ENCODE results near the gene RBM20. TPM values are rescaled to one million over a fixed set of nuclear protein-coding genes. Genes with fewer than 3 reads are reported as not detected.

The RBM20 gene
- total RNA-seq, 1 experiment from 2014 or later = 0.11 TPM

GRCh38 chr10:110695539-110695886, 51.4 kb downstream of the RBM20 start:
- intact Hi-C loops (cut with micrococcal nuclease; ENCODE audit: unreplicated experiment) = no loop called here
- no peaks in the 10 kb centered on the region for H3K79me2 ChIP-seq (ENCODE audit: low read depth)
- no peak overlapping the region for H2AFZ ChIP-seq
- H3K9me2 ChIP-seq (ENCODE audit: insufficient read depth) = no peaks in the 10 kb centered on the region
- no peak overlapping the region for H3K4me2 ChIP-seq
- no peaks in the 10 kb centered on the region for H3K9me3 ChIP-seq (ENCODE audit: insufficient read depth, low read depth)
- H3F3A ChIP-seq (ENCODE audit: insufficient read depth, low read depth) = no peaks in the 10 kb centered on the region
- BruUV-seq (replicated peaks) = no TSS peak
- H3K36me3 ChIP-seq (ENCODE audit: low read depth) = no peaks in the 10 kb centered on the region
- TF ChIP-seq CTCF (conservative IDR thresholded peaks at IDR 0.05) (no peak), EZH2 (IDR thresholded peaks at IDR 0.05; ENCODE audit: low read depth) (no peak)
- H3K27me3 ChIP-seq (ENCODE audit: insufficient read depth, low read depth) = no peaks in the 10 kb centered on the region
- CTCF ChIA-PET = no interaction called here
- POLR2A ChIA-PET (ENCODE audit: unreplicated experiment) = no interaction called here
- no peaks in the 10 kb centered on the region for H3K4me1 ChIP-seq (replicated peaks; ENCODE audit: insufficient read depth)
- H3K27ac ChIP-seq = no peak overlapping the region
- no peaks in the 10 kb centered on the region for H4K20me1 ChIP-seq (ENCODE audit: insufficient read depth)
- no peak for DNase-seq
- H3K4me3 ChIP-seq = no peak overlapping the region

- Histone ChIP-seq H3K4me1 (replicated peaks; ENCODE audit: insufficient read depth) (no peaks in the 10 kb centered on the region), H4K20me1 (ENCODE audit: insufficient read depth) (no peaks in the 10 kb centered on the region), H3K4me3 (no peak overlapping the region), H3K27me3 (ENCODE audit: insufficient read depth, low read depth) (no peaks in the 10 kb centered on the region), H3K9me2 (ENCODE audit: insufficient read depth) (no peaks in the 10 kb centered on the region), H3K36me3 (ENCODE audit: low read depth) (no peaks in the 10 kb centered on the region), H3K27ac (no peak overlapping the region), H3K79me2 (ENCODE audit: low read depth) (no peaks in the 10 kb centered on the region), H3K9me3 (ENCODE audit: insufficient read depth, low read depth) (no peaks in the 10 kb centered on the region), H3F3A (ENCODE audit: insufficient read depth, low read depth) (no peaks in the 10 kb centered on the region), H2AFZ (no peak overlapping the region), H3K4me2 (no peak overlapping the region)
- CTCF ChIA-PET = no interaction called here
- TF ChIP-seq EZH2 (IDR thresholded peaks at IDR 0.05; ENCODE audit: low read depth) = no peak
- no peak for TF ChIP-seq CTCF (conservative IDR thresholded peaks at IDR 0.05)
- POLR2A ChIA-PET (ENCODE audit: unreplicated experiment) = interaction anchor here (0.5 kb wide), 1 partner anchor 1821 kb away, joined by 3 read pairs; no protein-coding TSS in a partner anchor
- intact Hi-C loops (cut with micrococcal nuclease; ENCODE audit: unreplicated experiment) = no loop called here
- BruUV-seq (replicated peaks) = no TSS peak
- no peak for DNase-seq
These were observed 52.3 kb downstream of the RBM20 start for GRCh38 chr10:110696436-110696835.

DNA sequence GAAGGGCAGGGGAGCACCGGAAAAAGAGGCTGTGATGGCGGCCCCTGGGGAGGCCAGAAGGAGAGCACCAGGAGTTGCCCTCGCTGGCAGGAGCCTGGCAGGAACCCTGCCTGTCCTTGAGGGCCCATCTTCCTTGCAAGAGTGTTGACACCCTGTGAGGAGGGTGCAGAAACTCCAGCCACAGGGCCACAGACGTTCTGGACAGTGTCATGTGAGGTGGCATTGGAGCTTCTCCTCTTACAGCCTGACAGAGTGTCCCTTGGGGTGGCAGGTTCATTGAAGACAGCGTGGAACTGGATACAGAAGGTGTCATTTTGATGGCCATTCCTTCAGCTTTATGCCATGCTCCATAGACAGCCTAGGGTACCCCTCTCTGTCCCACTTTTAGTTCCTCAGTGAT, 54.2 kb downstream of the RBM20 start:
- Histone ChIP-seq H3F3A (ENCODE audit: insufficient read depth, low read depth) (no peaks in the 10 kb centered on the region), H3K36me3 (ENCODE audit: low read depth) (no peaks in the 10 kb centered on the region), H4K20me1 (ENCODE audit: insufficient read depth) (no peaks in the 10 kb centered on the region), H3K27me3 (ENCODE audit: insufficient read depth, low read depth) (no peaks in the 10 kb centered on the region), H3K9me2 (ENCODE audit: insufficient read depth) (no peaks in the 10 kb centered on the region), H3K4me2 (no peak overlapping the region), H3K79me2 (ENCODE audit: low read depth) (no peaks in the 10 kb centered on the region), H3K9me3 (ENCODE audit: insufficient read depth, low read depth) (no peaks in the 10 kb centered on the region), H3K4me3 (no peak overlapping the region), H2AFZ (no peak overlapping the region), H3K27ac (no peak overlapping the region), H3K4me1 (replicated peaks; ENCODE audit: insufficient read depth) (no peaks in the 10 kb centered on the region)
- TF ChIP-seq EZH2 (IDR thresholded peaks at IDR 0.05; ENCODE audit: low read depth) (no peak), CTCF (conservative IDR thresholded peaks at IDR 0.05) (no peak)
- POLR2A ChIA-PET (ENCODE audit: unreplicated experiment) = no interaction called here
- DNase-seq = no peak
- CTCF ChIA-PET = no interaction called here
- BruUV-seq (replicated peaks) = no TSS peak
- intact Hi-C loops (cut with micrococcal nuclease; ENCODE audit: unreplicated experiment) = no loop called here

All from PC-9 (cell line).